Activated T-cell treated with anti-CD3 and anti-CD28 coated beads, Interleukin-2, amount 50 U/mL, for 72 hours (primary cell): ENCODE data around the gene ATP6V1G2. TPM values are rescaled to one million over a fixed set of nuclear protein-coding genes. Genes with fewer than 3 reads are reported as not detected.

Experiments used
- ATAC-seq, 2 donors: fragments of 150-1000 bp; cut with Tn5 transposase; replicated peaks in 1 of 2; 2 replicates each; pipeline ENCODE4 v1.10.0; 2021; ENCODE audit warnings: moderate library complexity in 2 of 2, mild to moderate bottlenecking in 1 of 2
- DNase-seq, 2 donors: peaks; one replicate each; pipeline ENCODE4 v3.0.0; 2021 to 2022; ENCODE audit warnings: mixed read lengths in 1 of 2
- H3K27ac Mint-ChIP-seq: one replicate; pipeline ENCODE4 v1.8.0; 2022; ENCODE audit warnings: mild to moderate bottlenecking, moderate library complexity, mixed read lengths
- H3K27me3 Mint-ChIP-seq: one replicate; pipeline ENCODE4 v1.8.0; 2022; ENCODE audit warnings: low read depth, mixed read lengths
- H3K36me3 Mint-ChIP-seq, 2 donors: one replicate each; pipeline ENCODE4 v1.8.0; 2022; ENCODE audit warnings: mixed read lengths in 2 of 2, mild to moderate bottlenecking in 1 of 2; ENCODE audit not compliant: insufficient read depth in 2 of 2
- H3K4me1 Mint-ChIP-seq: one replicate; pipeline ENCODE4 v1.8.0; 2022; ENCODE audit warnings: low read depth, mixed read lengths
- H3K4me3 Mint-ChIP-seq, 2 donors: one replicate each; pipeline ENCODE4 v1.8.0; 2022; ENCODE audit warnings: mild to moderate bottlenecking in 2 of 2, mixed read lengths in 2 of 2, moderate library complexity in 2 of 2
- H3K9me3 Mint-ChIP-seq, 2 donors: one replicate each; pipeline ENCODE4 v1.8.0; 2022; ENCODE audit warnings: mixed read lengths in 2 of 2
- total RNA-seq, 2 donors: library from RNA; stranded (reverse); gene quantifications; one replicate each; pipeline ENCODE4 v1.2.3, GENCODE V29; 2022

ATP6V1G2 gene
- total RNA-seq, 2 donors from 2014 or later: 4.1 to 5.6 TPM

DNA sequence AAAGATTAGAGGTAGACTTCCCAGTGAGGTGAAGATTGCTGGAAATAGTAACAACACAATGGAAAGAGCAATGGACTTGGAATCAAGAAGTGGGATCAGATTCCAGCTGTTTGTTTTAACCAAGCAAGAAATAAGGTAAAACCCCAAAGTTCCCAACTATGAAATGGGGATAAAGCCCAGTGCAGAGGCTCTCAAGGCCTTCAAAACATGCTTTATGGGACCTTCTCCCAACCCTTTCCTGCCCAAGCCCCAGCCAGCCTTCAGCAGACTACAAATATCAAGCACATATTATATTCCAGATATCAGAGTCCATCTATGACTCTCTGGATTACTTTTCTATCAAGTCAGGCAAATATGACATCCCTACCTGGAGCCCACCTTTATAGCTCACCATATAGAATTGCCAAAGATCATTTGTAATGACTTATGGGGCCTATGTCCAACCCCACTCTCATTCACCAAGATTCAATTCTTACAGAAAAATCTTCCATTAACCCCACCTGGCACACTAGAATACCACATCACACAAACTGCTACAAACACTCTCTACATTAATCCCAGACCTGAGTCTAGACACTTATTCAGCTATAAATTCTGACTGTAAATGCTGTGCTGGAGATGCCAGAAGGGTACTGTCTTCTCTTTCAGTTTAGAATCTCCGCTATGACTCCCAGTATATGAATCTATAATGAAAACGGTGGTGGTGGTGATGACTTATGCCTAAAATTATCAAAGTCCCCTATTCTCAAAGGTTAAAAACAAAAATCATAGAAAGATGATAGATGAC lies 10.7 kb downstream of the ATP6V1G2 start:
- H3K4me1 Mint-ChIP-seq: peaks cover 69% of the 10 kb centered on the region
- ATAC-seq: peak in 1 of 2 donors; percentile 11
- H3K36me3 Mint-ChIP-seq: peaks cover 41 to 71% of the 10 kb centered on the region in 2 donors
- no peaks in the 10 kb centered on the region for H3K9me3 Mint-ChIP-seq
- H3K27me3 Mint-ChIP-seq: no peaks in the 10 kb centered on the region
- no peak for DNase-seq
- H3K27ac Mint-ChIP-seq: peak overlapping the region; percentile 9
- H3K4me3 Mint-ChIP-seq: peak overlapping the region in 1 of 2 donors; percentile 0

DNA sequence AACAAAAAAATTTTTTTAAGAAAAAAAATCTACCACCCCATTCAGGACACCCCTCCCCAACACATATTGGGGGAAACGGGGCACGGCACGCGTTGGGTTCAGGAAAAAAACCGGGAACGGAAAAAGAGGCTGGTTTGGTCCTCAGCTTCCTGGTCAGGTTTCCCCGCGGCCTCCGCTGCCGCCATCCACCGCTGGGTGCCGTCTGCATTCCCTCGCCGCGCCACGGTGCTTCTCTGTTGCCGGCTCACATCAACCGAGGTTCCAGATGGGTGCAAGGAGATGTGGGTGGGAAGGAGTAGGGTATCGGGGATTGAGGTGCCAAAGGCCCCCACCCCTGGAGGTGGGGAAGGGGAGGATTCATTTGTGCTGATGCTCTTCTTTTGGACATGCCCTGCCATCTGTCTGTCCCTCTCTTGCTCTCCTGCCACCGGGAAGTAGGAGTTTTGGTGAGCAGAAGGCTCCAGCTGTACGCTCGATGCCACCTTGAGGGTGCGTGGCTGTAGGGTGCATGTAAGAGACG lies 11.8 kb downstream of the ATP6V1G2 start:
- peaks cover 39 to 71% of the 10 kb centered on the region in 2 donors for H3K36me3 Mint-ChIP-seq
- H3K9me3 Mint-ChIP-seq: no peaks in the 10 kb centered on the region
- H3K4me3 Mint-ChIP-seq: no peak overlapping the region
- no peak for ATAC-seq
- H3K27ac Mint-ChIP-seq: no peak overlapping the region
- H3K4me1 Mint-ChIP-seq: peaks cover 59% of the 10 kb centered on the region
- H3K27me3 Mint-ChIP-seq: no peaks in the 10 kb centered on the region
- DNase-seq: no peak

DNA sequence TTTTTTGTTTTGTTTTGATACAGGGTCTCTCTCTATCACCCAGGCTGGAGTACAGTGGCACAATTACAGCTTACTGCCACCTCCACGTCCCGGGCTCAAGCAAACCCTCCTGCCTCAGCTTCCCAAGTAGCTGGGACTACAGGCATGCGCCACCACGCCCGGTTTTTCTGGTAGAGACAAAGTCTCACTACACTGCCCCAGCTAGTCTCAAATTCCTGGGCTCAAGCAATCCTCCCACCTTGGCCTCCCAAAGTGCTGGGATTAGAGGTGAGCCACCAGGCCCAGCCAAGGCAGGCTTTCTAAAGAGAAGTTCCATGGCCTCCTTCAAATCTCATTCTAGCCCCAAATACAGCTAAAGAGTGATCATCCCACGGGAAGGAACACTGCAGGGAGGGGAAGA lies 12.4 kb downstream of the ATP6V1G2 start:
- Mint-ChIP-seq H3K4me1 (peaks cover 53% of the 10 kb centered on the region), H3K4me3 (no peak overlapping the region), H3K36me3 (peaks cover 33 to 65% of the 10 kb centered on the region in 2 donors), H3K27ac (peak overlapping the region; percentile 55), H3K9me3 (no peaks in the 10 kb centered on the region), H3K27me3 (no peaks in the 10 kb centered on the region)
- ATAC-seq: no peak
- no peak for DNase-seq

DNA sequence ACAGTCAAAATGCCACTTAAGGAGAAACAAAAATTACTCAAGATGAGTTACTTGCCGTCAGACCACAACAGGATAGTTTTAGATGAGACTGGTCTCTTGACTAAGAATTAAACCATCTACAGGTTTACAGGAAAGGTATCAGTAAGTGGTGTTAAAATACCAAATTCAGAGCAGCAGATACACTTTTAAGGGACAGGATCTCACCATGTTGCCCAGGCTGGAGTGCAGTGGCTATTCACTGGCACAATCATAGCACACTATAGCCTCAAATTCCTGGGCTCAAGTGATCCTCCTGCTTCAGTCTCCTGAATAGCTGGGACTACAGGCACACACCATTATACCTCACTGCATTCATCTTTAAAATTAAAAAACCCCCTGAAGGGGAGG lies 13.0 kb downstream of the ATP6V1G2 start:
- no peaks in the 10 kb centered on the region for H3K9me3 Mint-ChIP-seq
- ATAC-seq (peak in 1 of 2 donors; percentile 38), DNase-seq (no peak)
- H3K36me3 Mint-ChIP-seq: peaks cover 28 to 60% of the 10 kb centered on the region in 2 donors
- H3K27ac Mint-ChIP-seq: peak overlapping the region; percentile 86
- no peaks in the 10 kb centered on the region for H3K27me3 Mint-ChIP-seq
- peaks cover 48% of the 10 kb centered on the region for H3K4me1 Mint-ChIP-seq
- no peak overlapping the region for H3K4me3 Mint-ChIP-seq

DNA sequence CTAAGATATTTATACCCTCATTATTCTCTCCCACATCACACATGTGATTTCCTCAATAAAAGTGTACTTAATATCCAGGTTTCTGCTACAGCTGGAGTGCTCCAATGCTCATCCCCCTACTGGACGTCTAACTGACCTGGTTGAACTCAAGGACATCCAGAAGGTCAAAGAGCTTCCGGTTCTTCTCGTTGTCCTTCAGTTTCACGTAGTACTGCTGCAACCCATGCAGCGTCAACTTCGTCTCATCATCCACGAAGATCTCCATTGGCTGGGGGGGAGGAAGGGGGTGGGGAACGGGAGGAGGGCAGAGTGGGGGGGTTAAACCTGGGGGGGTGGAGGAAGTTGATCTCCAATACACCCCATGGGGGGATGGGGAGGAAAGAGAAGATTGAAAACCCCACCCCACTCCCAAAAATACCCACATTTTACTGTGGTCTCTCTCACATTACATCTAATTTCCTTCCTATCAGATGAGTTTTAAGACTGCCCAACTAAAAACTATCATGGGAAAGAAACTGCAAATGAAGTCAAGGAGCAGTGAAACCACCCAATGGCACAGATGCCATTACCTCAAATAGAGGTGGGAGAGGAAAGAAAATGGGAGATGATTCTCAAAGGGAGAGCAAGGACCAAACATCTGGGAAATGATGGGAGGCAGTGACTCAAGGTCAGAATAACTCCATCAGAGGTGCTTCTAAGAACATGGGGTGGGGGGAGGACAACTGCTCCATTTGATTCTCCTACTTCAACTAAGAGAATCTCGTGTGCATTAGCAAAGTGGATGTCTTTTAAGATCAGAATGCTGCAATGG lies 13.6 kb downstream of the ATP6V1G2 start:
- ATAC-seq (no peak), DNase-seq (no peak)
- Mint-ChIP-seq H3K9me3 (no peaks in the 10 kb centered on the region), H3K4me3 (no peak overlapping the region), H3K36me3 (peaks cover 25 to 57% of the 10 kb centered on the region in 2 donors), H3K27me3 (no peaks in the 10 kb centered on the region), H3K27ac (peak overlapping the region; percentile 86), H3K4me1 (peaks cover 44% of the 10 kb centered on the region)

DNA sequence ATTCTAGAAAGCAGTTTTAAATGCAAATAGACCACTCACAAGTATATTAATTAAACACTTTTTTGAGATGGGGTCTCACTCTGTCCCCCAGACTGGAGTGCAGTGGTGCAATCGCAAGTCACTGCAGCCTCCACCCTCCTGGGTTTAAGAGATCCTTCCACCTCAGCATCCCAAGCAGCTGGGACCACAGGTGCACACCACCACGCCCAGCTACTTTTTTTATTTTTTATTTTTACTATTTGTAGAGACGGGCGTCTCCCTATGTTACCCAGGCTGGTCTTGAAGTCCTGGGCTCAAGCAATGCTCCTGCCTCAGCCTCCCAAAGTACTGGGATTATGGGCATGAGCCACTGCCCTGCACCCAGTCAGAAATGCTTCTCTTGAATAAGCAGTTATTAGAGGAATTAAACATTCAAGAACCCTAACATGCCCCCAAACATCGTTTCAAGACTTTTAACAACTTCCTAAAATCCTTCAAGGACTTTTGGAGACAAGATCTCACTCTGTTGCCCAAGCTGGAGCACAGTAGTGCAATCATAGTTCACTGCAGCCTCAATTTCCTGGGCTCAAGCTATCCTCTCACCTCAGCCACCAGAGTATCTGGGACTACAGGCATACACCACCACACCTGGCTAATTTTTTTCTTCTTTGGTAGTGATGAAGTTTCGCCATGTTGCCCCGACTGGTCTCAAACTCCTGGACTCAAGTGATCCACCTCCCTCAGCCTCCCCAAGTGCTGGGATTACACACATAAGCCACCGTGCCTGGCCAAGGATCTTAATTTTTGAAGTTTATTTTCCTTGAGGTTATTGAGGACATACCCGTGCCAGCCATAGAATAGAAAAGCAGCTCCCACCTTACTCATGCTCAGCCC lies 14.4 kb downstream of the ATP6V1G2 start:
- Mint-ChIP-seq H3K27me3 (no peaks in the 10 kb centered on the region), H3K9me3 (no peaks in the 10 kb centered on the region), H3K36me3 (peaks cover 23 to 53% of the 10 kb centered on the region in 2 donors), H3K4me3 (no peak overlapping the region), H3K4me1 (peaks cover 37% of the 10 kb centered on the region), H3K27ac (no peak overlapping the region)
- no peak for ATAC-seq
- DNase-seq: no peak

DNA sequence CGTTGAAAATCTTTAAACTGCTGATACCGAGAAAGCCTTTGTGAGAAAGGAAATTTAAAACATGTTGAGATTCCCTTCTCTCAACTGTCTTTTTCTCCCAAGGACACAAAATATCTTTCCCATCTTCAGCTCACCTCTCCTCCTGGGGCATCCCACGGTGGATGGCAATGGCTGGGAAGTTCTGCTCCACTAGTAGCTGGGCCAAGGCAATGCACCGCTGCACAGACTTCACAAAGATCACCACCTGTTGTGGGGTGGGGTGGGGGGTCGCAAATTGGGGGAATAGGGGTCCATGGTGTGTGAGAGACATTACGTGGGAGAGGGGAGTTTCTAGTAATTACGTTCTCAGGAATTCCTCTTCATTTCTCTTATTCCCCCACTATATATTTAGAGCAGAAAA lies 15.2 kb downstream of the ATP6V1G2 start:
- no peaks in the 10 kb centered on the region for H3K9me3 Mint-ChIP-seq
- ATAC-seq: no peak
- peaks cover 23 to 46% of the 10 kb centered on the region in 2 donors for H3K36me3 Mint-ChIP-seq
- no peak for DNase-seq
- H3K27ac Mint-ChIP-seq: no peak overlapping the region
- H3K4me3 Mint-ChIP-seq: no peak overlapping the region
- H3K4me1 Mint-ChIP-seq: peaks cover 30% of the 10 kb centered on the region
- no peaks in the 10 kb centered on the region for H3K27me3 Mint-ChIP-seq

DNA sequence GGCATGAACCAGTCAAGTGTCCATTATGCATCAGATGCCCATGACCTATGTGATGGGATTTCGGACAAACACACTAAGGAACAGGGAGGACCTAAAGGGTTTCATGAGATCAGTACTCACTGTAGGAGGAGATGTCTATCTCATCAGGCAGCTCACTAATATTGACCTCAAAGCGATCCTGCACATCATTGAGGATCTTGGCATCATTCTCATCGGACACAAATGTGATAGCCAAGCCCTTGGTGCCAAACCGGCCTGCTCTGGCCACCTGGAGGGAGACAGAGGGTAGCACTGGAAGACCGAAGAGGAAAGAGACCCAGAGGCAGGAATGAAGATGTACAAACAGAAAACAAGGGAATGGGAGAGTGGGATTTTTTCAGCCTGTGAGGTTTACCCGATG lies 15.7 kb downstream of the ATP6V1G2 start:
- Mint-ChIP-seq H3K36me3 (peaks cover 21 to 41% of the 10 kb centered on the region in 2 donors), H3K9me3 (no peaks in the 10 kb centered on the region), H3K4me3 (no peak overlapping the region), H3K4me1 (peaks cover 25% of the 10 kb centered on the region), H3K27ac (no peak overlapping the region), H3K27me3 (no peaks in the 10 kb centered on the region)
- no peak for ATAC-seq
- DNase-seq: no peak

DNA sequence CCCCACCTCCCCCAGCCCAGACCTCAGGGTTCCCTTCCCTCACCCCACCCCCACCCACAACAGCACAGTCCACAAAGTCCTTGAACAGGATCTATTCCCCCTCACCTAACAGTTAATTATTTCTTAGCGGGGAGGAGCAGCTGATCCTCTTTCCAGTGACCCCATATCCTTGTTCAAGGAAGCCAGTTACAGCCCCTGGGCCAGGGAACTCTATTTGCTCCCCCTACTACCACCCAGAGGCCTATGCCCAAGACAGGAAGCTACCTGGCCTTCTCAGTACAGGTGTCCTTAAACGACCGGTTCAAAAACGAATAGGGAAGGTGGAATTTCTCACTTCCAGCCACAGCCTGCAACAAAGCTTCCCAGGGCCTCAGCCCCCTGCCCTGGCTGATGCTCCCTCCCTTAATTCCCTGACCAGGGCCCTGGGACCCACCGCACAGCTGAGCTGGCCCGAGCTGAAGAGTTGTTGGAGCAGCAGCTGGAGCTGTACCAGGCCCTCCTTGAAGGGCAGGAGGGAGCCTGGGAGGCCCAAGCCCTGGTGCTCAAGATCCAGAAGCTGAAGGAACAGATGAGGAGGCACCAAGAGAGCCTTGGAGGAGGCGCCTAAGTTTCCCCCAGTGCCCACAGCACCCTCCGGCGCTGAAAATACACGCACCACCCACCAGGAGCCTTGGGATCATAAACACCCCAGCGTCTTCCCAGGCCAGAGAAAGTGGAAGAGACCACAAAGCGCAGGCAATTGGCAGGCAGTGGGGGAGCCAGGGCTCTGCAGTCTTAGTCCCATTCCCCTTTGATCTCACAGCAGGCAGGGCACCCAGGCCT lies 16.9 kb downstream of the ATP6V1G2 start:
- Mint-ChIP-seq H3K27ac (no peak overlapping the region), H3K9me3 (no peaks in the 10 kb centered on the region), H3K27me3 (no peaks in the 10 kb centered on the region), H3K4me3 (no peak overlapping the region), H3K4me1 (peaks cover 14% of the 10 kb centered on the region), H3K36me3 (peaks cover 15 to 30% of the 10 kb centered on the region in 2 donors)
- ATAC-seq (peak in 1 of 2 donors; percentile 3), DNase-seq (no peak)

DNA sequence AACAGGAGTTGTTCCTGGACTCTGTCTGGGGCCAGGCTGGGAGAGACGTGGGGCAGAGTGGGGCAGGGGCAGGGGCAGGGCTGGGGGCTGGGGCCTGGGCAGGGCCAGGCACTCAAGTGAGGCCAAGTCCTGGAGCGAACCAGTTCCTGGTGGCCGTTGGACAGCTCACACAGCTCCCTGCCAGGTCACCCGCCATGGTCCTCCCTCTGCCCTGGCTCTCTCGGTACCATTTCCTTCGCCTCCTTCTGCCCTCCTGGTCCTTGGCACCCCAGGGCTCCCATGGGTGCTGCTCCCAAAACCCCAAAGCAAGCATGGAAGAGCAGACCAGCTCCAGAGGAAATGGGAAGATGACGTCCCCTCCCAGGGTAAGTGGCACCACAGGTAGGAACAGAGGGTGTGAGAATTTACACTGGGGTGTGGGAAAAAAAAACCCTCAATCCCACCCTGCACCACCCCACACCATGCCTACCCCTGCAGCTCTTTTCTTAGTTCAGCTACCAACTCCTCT lies 17.5 kb downstream of the ATP6V1G2 start, which contains the start of gene MCCD1:
Gene MCCD1, plus strand, starts transcription at position 142 of the 508 bp plus-strand sequence. Its CDS starts 53 bp downstream, at position 195.
- peaks cover 13% of the 10 kb centered on the region for H3K4me1 Mint-ChIP-seq
- no peaks in the 10 kb centered on the region for H3K27me3 Mint-ChIP-seq
- H3K36me3 Mint-ChIP-seq: peaks cover 15 to 24% of the 10 kb centered on the region in 2 donors
- peak; percentile 12 to 15 for ATAC-seq
- DNase-seq: no peak
- no peak within 1 kb of the TSS for H3K27ac Mint-ChIP-seq
- H3K4me3 Mint-ChIP-seq: no peak within 1 kb of the TSS
- H3K9me3 Mint-ChIP-seq: no peaks in the 10 kb centered on the region

DNA sequence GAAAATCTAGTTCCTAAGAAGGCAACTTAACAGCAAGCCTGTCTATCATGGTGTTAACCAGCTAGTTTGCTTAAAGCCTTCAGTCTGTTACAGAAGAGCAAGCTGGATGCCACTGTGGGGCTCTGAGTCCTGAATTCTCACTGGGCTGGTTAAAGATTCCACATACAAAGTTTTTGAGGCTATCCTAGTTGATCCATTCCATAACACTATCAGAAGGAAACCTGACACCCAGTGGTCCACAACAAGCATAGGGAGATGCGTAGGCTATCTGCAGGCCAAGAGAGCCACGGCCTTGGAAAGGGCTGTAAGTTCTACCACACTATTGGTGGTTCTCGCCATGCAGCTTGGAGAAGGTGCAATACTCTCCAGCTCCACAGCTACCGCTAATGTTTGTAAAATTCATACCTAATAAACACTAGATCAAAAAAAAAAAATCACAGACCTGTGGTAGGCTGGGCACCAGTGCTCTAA lies 18.1 kb downstream of the ATP6V1G2 start:
- ATAC-seq (peak; percentile 12 to 18), DNase-seq (no peak)
- H3K9me3 Mint-ChIP-seq: no peaks in the 10 kb centered on the region
- H3K4me3 Mint-ChIP-seq: no peak overlapping the region
- no peak overlapping the region for H3K27ac Mint-ChIP-seq
- no peaks in the 10 kb centered on the region for H3K27me3 Mint-ChIP-seq
- H3K4me1 Mint-ChIP-seq: peaks cover 11% of the 10 kb centered on the region
- peaks cover 13 to 22% of the 10 kb centered on the region in 2 donors for H3K36me3 Mint-ChIP-seq
